SK-N-SH treated with all-trans-retinoic acid at 6 μM for 48 hours (cell line): ENCODE data around the gene ALG3.

Experiments used
- ARNTL ChIP-seq: fragments of 450-650 bp; formaldehyde crosslinking; IDR thresholded peaks from 2 replicates; pipeline ENCODE4 v1.5.0; 2020; ENCODE audit warnings: low read depth, mild to moderate bottlenecking, moderate library complexity, borderline replicate concordance
- ISL1 ChIP-seq: fragments of 250-450 bp; sonication (Bioruptor Pico); IDR thresholded peaks from 2 replicates; pipeline ENCODE4 v2.1.2; 2022; ENCODE audit warnings: mild to moderate bottlenecking, moderate library complexity
- OSR1 ChIP-seq: fragments of 250-450 bp; sonication (Bioruptor Pico); IDR thresholded peaks from 2 replicates; pipeline ENCODE4 v1.8.0; 2022; ENCODE audit warnings: moderate library complexity, mild to moderate bottlenecking, inconsistent platforms
- RARB ChIP-seq: fragments of 250-450 bp; sonication (Bioruptor Pico); IDR thresholded peaks from 2 replicates; pipeline ENCODE4 v1.8.0; 2021; ENCODE audit warnings: mild to moderate bottlenecking, moderate library complexity
- ZC3H10 ChIP-seq: fragments of 250-450 bp; sonication (Bioruptor Pico); IDR thresholded peaks from 2 replicates; pipeline ENCODE4 v1.5.1; 2021; ENCODE audit warnings: mild to moderate bottlenecking, moderate library complexity
- ZFP3 ChIP-seq: fragments of 250-450 bp; sonication (Bioruptor Pico); IDR thresholded peaks from 2 replicates; pipeline ENCODE4 v1.5.0; 2020; ENCODE audit warnings: mild to moderate bottlenecking, moderate library complexity
- ZNF70 ChIP-seq: fragments of 450-650 bp; formaldehyde crosslinking; IDR thresholded peaks from 2 replicates; pipeline ENCODE4 v1.5.0; 2020; ENCODE audit warnings: mild to moderate bottlenecking, moderate library complexity
- ZNF8 ChIP-seq: fragments of 450-650 bp; formaldehyde crosslinking; IDR thresholded peaks from 2 replicates; pipeline ENCODE4 v1.5.0; 2020; ENCODE audit warnings: mild to moderate bottlenecking, moderate library complexity
- TF ChIP-seq, protein P1 (sequence below): fragments of 250-450 bp; sonication (Bioruptor Pico); IDR thresholded peaks from 2 replicates; pipeline ENCODE4 v1.5.1; 2020; ENCODE audit warnings: low read depth, mild to moderate bottlenecking, moderate library complexity
- TF ChIP-seq, protein P2 (sequence below): fragments of 250-450 bp; sonication (Bioruptor Pico); IDR thresholded peaks from 2 replicates; pipeline ENCODE4 v1.8.0; 2020; ENCODE audit warnings: mild to moderate bottlenecking, moderate library complexity, borderline replicate concordance
- TF ChIP-seq, protein P3 (sequence below): fragments of 250-450 bp; sonication (Bioruptor Pico); IDR thresholded peaks from 2 replicates; pipeline ENCODE4 v1.8.0; 2021; ENCODE audit warnings: low read depth, mild to moderate bottlenecking, moderate library complexity, borderline replicate concordance
- TF ChIP-seq, protein P4 (sequence below): fragments of 250-450 bp; sonication (Bioruptor Pico); IDR thresholded peaks from 2 replicates; pipeline ENCODE4 v1.5.0; 2020; ENCODE audit warnings: mild to moderate bottlenecking, moderate library complexity

DNA sequence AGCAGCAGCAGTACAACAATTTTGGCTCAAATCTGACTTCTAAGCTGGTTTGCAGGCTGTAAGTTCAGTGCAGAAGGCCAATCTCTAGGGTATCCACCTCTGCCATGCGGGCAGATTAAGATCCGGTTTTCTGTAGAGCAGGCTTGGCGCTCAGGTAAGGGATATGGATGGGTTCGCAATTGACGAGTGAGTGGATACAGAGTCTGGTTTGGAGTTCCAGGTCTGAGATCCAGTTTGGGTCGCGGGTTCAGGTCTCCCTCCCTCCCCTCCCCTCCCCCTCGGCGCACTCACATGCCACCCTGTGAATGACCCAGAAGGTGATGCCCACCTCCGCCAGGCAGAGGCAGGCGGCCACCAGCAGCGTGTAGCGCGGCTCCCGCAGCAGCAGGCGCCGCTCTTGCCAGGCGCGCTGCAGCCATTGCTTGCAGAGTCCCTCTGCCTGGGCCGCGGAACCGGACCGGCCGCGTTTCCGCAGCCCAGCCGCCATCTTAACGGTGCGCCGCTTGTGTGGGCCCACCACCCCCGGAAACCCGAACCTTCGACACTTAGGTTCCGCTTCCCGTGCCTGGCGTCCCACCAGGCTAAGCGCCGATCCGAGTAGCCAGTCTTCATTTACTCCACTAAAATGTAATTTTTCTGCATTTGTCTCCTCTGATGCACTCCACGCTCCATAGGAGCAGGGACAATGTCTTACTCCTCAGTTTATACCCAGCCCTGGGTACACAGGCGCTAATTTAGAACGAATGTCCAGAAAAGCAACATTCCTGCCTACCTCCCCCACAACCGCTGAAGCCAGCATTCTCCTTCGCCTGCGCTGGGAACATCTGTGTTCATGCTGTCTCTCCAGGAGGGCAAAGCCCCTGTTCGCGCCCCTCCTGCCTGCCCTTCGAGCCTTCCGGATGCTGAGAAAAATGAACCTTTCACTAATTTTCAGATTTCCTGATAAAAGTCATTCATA is at the start of gene ALG3:
- TF ChIP-seq ISL1 (CRISPR knock-in tag): no peak
- TF ChIP-seq ZNF8 (CRISPR knock-in tag): no peak
- TF ChIP-seq RARB (CRISPR knock-in tag): no peak
- TF ChIP-seq ZFP3 (CRISPR knock-in tag): no peak
- TF ChIP-seq ZNF70 (CRISPR knock-in tag): no peak
- TF ChIP-seq, protein P1, sequence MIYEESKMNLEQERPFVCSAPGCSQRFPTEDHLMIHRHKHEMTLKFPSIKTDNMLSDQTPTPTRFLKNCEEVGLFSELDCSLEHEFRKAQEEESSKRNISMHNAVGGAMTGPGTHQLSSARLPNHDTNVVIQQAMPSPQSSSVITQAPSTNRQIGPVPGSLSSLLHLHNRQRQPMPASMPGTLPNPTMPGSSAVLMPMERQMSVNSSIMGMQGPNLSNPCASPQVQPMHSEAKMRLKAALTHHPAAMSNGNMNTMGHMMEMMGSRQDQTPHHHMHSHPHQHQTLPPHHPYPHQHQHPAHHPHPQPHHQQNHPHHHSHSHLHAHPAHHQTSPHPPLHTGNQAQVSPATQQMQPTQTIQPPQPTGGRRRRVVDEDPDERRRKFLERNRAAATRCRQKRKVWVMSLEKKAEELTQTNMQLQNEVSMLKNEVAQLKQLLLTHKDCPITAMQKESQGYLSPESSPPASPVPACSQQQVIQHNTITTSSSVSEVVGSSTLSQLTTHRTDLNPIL: no peak
- TF ChIP-seq, protein P2, sequence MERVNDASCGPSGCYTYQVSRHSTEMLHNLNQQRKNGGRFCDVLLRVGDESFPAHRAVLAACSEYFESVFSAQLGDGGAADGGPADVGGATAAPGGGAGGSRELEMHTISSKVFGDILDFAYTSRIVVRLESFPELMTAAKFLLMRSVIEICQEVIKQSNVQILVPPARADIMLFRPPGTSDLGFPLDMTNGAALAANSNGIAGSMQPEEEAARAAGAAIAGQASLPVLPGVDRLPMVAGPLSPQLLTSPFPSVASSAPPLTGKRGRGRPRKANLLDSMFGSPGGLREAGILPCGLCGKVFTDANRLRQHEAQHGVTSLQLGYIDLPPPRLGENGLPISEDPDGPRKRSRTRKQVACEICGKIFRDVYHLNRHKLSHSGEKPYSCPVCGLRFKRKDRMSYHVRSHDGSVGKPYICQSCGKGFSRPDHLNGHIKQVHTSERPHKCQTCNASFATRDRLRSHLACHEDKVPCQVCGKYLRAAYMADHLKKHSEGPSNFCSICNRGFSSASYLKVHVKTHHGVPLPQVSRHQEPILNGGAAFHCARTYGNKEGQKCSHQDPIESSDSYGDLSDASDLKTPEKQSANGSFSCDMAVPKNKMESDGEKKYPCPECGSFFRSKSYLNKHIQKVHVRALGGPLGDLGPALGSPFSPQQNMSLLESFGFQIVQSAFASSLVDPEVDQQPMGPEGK (CRISPR knock-in tag): no peak
- TF ChIP-seq ARNTL (CRISPR knock-in tag): no peak
- no peak for TF ChIP-seq ZC3H10 (CRISPR knock-in tag)
- TF ChIP-seq, protein P3, sequence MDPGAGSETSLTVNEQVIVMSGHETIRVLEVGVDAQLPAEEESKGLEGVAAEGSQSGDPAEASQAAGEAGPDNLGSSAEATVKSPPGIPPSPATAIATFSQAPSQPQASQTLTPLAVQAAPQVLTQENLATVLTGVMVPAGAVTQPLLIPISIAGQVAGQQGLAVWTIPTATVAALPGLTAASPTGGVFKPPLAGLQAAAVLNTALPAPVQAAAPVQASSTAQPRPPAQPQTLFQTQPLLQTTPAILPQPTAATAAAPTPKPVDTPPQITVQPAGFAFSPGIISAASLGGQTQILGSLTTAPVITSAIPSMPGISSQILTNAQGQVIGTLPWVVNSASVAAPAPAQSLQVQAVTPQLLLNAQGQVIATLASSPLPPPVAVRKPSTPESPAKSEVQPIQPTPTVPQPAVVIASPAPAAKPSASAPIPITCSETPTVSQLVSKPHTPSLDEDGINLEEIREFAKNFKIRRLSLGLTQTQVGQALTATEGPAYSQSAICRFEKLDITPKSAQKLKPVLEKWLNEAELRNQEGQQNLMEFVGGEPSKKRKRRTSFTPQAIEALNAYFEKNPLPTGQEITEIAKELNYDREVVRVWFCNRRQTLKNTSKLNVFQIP (CRISPR knock-in tag): no peak
- TF ChIP-seq OSR1 (CRISPR knock-in tag): no peak
- TF ChIP-seq, protein P4, sequence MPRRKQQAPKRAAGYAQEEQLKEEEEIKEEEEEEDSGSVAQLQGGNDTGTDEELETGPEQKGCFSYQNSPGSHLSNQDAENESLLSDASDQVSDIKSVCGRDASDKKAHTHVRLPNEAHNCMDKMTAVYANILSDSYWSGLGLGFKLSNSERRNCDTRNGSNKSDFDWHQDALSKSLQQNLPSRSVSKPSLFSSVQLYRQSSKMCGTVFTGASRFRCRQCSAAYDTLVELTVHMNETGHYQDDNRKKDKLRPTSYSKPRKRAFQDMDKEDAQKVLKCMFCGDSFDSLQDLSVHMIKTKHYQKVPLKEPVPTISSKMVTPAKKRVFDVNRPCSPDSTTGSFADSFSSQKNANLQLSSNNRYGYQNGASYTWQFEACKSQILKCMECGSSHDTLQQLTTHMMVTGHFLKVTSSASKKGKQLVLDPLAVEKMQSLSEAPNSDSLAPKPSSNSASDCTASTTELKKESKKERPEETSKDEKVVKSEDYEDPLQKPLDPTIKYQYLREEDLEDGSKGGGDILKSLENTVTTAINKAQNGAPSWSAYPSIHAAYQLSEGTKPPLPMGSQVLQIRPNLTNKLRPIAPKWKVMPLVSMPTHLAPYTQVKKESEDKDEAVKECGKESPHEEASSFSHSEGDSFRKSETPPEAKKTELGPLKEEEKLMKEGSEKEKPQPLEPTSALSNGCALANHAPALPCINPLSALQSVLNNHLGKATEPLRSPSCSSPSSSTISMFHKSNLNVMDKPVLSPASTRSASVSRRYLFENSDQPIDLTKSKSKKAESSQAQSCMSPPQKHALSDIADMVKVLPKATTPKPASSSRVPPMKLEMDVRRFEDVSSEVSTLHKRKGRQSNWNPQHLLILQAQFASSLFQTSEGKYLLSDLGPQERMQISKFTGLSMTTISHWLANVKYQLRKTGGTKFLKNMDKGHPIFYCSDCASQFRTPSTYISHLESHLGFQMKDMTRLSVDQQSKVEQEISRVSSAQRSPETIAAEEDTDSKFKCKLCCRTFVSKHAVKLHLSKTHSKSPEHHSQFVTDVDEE (CRISPR knock-in tag): no peak
